Stomach (tissue), 9 donors: ENCODE results near the gene VEZT. TPM values are rescaled to one million over a fixed set of nuclear protein-coding genes. Genes with fewer than 3 reads are reported as not detected.

Experiments used
- DNase-seq, 2 donors: peaks; one replicate each; pipeline versions ENCODE4 v3.0.0 to v3.0.0-alpha.2; 2013 to 2019
- H3K27ac ChIP-seq, 5 donors: fragments of 200-600 bp in 4 of 5; sonication (generic) in 4 of 5; one replicate each; pipeline ENCODE4 v1.5.1; 2013 to 2019; ENCODE audit warnings: mild to moderate bottlenecking in 1 of 5, moderate library complexity in 1 of 5
- H3K27me3 ChIP-seq, 3 donors: fragments of 200-600 bp; sonication (generic); one replicate each; pipeline ENCODE4 v1.5.1; 2017 to 2019; ENCODE audit warnings: mixed run types in 1 of 3
- H3K36me3 ChIP-seq, 4 donors: fragments of 200-600 bp; sonication (generic); 1 replicate in 3 of 4; 2 replicates in 1 of 4; pipeline ENCODE4 v1.5.1; 2016 to 2019
- H3K4me1 ChIP-seq, 4 donors: fragments of 200-600 bp; sonication (generic); one replicate each; pipeline ENCODE4 v1.5.1; 2016 to 2019
- H3K4me3 ChIP-seq, 4 donors: fragments of 200-600 bp; sonication (generic) in 3 of 4; one replicate each; pipeline ENCODE4 v1.5.1; 2016 to 2019; ENCODE audit warnings: mild to moderate bottlenecking in 1 of 4
- H3K9me3 ChIP-seq, 4 donors: fragments of 200-600 bp; sonication (generic); one replicate each; pipeline ENCODE4 v1.5.1; 2016 to 2019
- EP300 ChIP-seq: sonication (generic); formaldehyde crosslinking; IDR thresholded peaks from one replicate; pipeline ENCODE4 v1.6.1; 2017; ENCODE audit warnings: antibody characterized with exemption
- POLR2A ChIP-seq, 4 donors: fragments of 450-650 bp; IDR thresholded peaks; one replicate each; pipeline ENCODE4 v1.6.1; 2016; ENCODE audit warnings: antibody characterized with exemption in 4 of 4, control low read depth in 2 of 4, mild to moderate bottlenecking in 1 of 4, moderate library complexity in 1 of 4
- POLR2AphosphoS5 ChIP-seq, 3 donors: sonication (generic); formaldehyde crosslinking; IDR thresholded peaks; one replicate each; pipeline ENCODE4 v1.6.1; 2016; ENCODE audit warnings: antibody characterized with exemption in 3 of 3
- WGBS, 5 donors: extraction: QIAGEN DNeasy Blood & Tissue Kit in 3 of 5; methylation state at CpG; one replicate each; pipeline versions ENCODE4 v1.1.5 to v1.1.7; 2013 to 2018; 5-methylcytosine and 5-hydroxymethylcytosine counted together
- intact Hi-C: fragments of 100-400 bp; cut with DNase I; formaldehyde crosslinking; loops from one replicate; pipeline ENCODE4 v1.15.1; 2023; ENCODE audit warnings: low total_unique reads
- polyA plus RNA-seq, 3 donors: library from polyadenylated mRNA; stranded (reverse); fragments of 200-250 nt; gene quantifications; one replicate each; pipeline ENCODE4 v1.2.3, GENCODE V29; 2013
- total RNA-seq, 5 donors: library from RNA; depleted of rRNA; stranded (reverse); fragments of >200 nt; gene quantifications; one replicate each; pipeline versions ENCODE4 v1.1.0 to v1.2.3, GENCODE V29; 2014 to 2016
- TF ChIP-seq, protein P1 (sequence below), 7 experiments: fragments of 450-650 bp in 4 of 7; fragments of 200-600 bp in 3 of 7; sonication (generic) in 3 of 7; IDR thresholded peaks; one replicate each; pipeline ENCODE4 v1.5.1; 2016 to 2019; ENCODE audit warnings: antibody characterized with exemption in 7 of 7, control low read depth in 2 of 7, mild to moderate bottlenecking in 1 of 7
- donor health status: healthy with polysubstance abuse.
- donor health status: Bipolar disorder and iron deficiency.
- donor health status: healthy.

VEZT gene
- total and polyA plus RNA-seq, 8 donors = 11.0 to 165 (median 46.7) TPM

- Histone ChIP-seq H3K27ac (peak overlapping the region in 3 of 5 donors; percentile 28 to 34 (median 31)), H3K4me3 (no peak overlapping the region), H3K27me3 (no peaks in the 10 kb centered on the region), H3K36me3 (no peaks in the 10 kb centered on the region), H3K9me3 (no peaks in the 10 kb centered on the region), H3K4me1 (peaks cover under 1 to 49% (median 25%) of the 10 kb centered on the region in 4 donors)
- peak in 1 of 2 donors; percentile 54 for DNase-seq
- WGBS, 5 donors = 62 to 79% (median 77%) methylated on average over 5 of the region's 5 CpGs
- intact Hi-C loops = no loop called here
- TF ChIP-seq POLR2AphosphoS5 (IDR thresholded peaks at IDR 0.05) (no peak), POLR2A (IDR thresholded peaks at IDR 0.05) (no peak), EP300 (no peak)
- TF ChIP-seq, protein P1, sequence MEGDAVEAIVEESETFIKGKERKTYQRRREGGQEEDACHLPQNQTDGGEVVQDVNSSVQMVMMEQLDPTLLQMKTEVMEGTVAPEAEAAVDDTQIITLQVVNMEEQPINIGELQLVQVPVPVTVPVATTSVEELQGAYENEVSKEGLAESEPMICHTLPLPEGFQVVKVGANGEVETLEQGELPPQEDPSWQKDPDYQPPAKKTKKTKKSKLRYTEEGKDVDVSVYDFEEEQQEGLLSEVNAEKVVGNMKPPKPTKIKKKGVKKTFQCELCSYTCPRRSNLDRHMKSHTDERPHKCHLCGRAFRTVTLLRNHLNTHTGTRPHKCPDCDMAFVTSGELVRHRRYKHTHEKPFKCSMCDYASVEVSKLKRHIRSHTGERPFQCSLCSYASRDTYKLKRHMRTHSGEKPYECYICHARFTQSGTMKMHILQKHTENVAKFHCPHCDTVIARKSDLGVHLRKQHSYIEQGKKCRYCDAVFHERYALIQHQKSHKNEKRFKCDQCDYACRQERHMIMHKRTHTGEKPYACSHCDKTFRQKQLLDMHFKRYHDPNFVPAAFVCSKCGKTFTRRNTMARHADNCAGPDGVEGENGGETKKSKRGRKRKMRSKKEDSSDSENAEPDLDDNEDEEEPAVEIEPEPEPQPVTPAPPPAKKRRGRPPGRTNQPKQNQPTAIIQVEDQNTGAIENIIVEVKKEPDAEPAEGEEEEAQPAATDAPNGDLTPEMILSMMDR (IDR thresholded peaks at IDR 0.05) = no peak
Measured at GRCh38 chr12:95200128-95200894, 17.3 kb upstream of the VEZT start.

DNA sequence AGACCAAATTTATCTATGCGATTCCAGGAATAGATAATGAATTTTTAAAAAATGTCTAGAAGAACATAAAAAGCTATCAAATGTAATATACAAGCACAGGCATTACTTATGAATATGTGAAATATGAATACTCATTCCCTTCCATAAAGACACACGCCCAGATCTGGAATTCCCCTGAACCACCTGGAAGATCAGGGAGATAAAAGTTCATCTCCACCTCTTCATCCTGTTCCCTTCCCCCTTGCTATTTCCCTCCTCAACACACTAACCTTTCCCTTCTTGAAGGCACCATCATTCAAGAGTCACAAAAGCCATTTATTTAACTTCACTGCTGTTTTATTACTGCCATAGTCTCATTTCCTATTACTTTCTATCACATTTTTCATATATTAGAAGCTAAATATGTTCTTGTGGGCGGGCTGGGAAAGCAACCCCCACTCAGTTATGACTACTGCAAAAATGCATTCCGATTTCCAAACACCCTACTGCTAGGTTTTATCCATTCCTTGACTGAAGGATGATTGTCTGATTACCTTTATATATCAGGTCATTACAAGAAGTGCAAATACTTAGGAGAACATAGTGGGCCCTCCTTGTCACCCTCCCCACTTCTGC lies 16.4 kb upstream of the VEZT start:
- 77 to 90% (median 85%) methylated on average over 4 of the region's 4 CpGs for WGBS, 5 donors
- H3K9me3 ChIP-seq = no peaks in the 10 kb centered on the region
- no peak for DNase-seq
- H3K36me3 ChIP-seq = no peaks in the 10 kb centered on the region
- H3K27ac ChIP-seq = peak overlapping the region in 1 of 5 donors; percentile 34
- no peak overlapping the region for H3K4me3 ChIP-seq
- no peaks in the 10 kb centered on the region for H3K27me3 ChIP-seq
- peaks cover 5 to 58% (median 29%) of the 10 kb centered on the region in 4 donors for H3K4me1 ChIP-seq
- TF ChIP-seq POLR2A (IDR thresholded peaks at IDR 0.05) (no peak), POLR2AphosphoS5 (IDR thresholded peaks at IDR 0.05) (no peak), EP300 (no peak)
- TF ChIP-seq, protein P1 (IDR thresholded peaks at IDR 0.05) = no peak
- intact Hi-C loops = no loop called here

DNA sequence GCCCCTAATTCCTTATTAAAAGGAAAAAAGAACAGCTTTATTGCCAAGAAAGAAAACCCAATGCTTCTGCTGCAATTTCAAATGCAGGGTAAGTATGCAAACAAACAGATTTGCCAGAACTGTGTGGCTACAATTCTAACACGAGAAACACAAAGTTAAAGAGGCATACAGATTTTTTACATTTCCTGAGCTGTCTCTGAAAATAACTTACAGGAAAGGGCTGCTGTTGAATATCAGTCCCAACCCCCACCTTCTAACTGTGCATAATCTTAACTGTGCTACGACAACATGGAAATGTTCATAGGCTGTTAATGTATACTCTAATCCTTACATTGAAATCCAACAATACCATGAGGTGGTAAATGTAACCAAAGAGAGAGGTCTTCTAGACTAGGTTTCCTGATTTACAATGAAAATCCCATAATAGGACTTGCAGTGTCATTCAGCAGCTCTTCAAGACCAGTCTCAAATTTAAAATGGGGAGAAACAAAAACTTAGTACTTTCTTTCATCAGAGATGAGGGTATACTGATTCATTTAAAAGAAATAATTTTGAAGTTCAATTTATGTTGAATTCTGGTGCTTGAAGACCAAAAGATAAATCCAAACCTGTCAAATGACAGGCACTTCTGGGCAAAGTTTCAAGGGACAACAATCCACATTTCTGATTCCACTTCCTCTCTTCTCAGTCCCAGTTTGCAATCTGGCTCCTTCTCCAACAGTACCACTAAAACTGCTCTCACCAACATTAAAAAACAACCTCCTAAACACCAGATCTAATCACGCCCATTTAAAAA lies 14.7 kb upstream of the VEZT start:
- H3K36me3 ChIP-seq = no peaks in the 10 kb centered on the region
- peaks cover 5 to 60% (median 31%) of the 10 kb centered on the region in 4 donors for H3K4me1 ChIP-seq
- intact Hi-C loops = no loop called here
- H3K4me3 ChIP-seq = no peak overlapping the region
- TF ChIP-seq POLR2A (IDR thresholded peaks at IDR 0.05) = no peak
- TF ChIP-seq EP300 = no peak
- TF ChIP-seq, protein P1 (IDR thresholded peaks at IDR 0.05) = no peak
- TF ChIP-seq POLR2AphosphoS5 (IDR thresholded peaks at IDR 0.05) = no peak
- no peaks in the 10 kb centered on the region for H3K9me3 ChIP-seq
- 60 to 80% (median 72%) methylated on average over 3 of the region's 3 CpGs for WGBS, 5 donors
- DNase-seq = peak in 1 of 2 donors; percentile 44
- H3K27ac ChIP-seq = peak overlapping the region in 4 of 5 donors; percentile 9 to 79 (median 58)
- H3K27me3 ChIP-seq = no peaks in the 10 kb centered on the region

DNA sequence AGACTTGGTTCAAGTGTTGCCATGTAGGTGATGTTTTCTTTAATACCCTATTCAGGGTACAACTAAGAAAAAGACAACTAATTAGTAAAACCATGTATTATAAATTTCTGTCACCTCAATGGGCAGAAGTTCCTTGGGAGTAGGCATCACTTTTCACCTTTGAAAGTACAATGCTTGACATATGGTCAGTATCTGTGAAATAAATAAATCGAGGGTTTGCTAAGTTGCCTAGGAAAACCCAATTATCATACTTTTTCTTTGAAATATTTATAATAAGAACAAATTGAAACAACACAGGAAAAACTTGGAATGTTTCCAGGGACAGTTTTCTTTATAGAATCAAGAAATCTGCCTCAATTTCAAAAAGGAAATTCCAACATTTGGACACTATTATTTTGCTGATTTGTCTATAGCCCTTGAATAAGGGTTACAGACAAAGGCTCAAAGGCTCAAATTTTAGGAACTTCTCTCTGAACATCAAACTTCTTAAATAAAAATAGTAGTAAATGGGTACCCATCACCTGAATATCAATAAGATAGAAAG lies 14.0 kb upstream of the VEZT start:
- no peak for DNase-seq
- Histone ChIP-seq H3K4me3 (no peak overlapping the region), H3K27ac (peak overlapping the region in 4 of 5 donors; percentile 9 to 79 (median 58)), H3K4me1 (peaks cover 5 to 60% (median 31%) of the 10 kb centered on the region in 4 donors), H3K27me3 (no peaks in the 10 kb centered on the region), H3K36me3 (no peaks in the 10 kb centered on the region), H3K9me3 (no peaks in the 10 kb centered on the region)
- intact Hi-C loops = no loop called here
- 56 to 74% (median 65%) methylated on average over 1 of the region's 1 CpG for WGBS, 5 donors
- no peak for TF ChIP-seq EP300
- no peak for TF ChIP-seq POLR2A (IDR thresholded peaks at IDR 0.05)
- TF ChIP-seq POLR2AphosphoS5 (IDR thresholded peaks at IDR 0.05) = no peak
- TF ChIP-seq, protein P1 (IDR thresholded peaks at IDR 0.05) = no peak
